CD4-positive, alpha-beta T cell treated with Interleukin-1 beta for 1 hour (primary cell): ENCODE results near the gene IQSEC1.

Experiments
- DNase-seq, 2 donors: peaks; one replicate each; pipeline ENCODE4 v3.0.0-alpha.2; 2020 to 2022

The IQSEC1 gene

DNA sequence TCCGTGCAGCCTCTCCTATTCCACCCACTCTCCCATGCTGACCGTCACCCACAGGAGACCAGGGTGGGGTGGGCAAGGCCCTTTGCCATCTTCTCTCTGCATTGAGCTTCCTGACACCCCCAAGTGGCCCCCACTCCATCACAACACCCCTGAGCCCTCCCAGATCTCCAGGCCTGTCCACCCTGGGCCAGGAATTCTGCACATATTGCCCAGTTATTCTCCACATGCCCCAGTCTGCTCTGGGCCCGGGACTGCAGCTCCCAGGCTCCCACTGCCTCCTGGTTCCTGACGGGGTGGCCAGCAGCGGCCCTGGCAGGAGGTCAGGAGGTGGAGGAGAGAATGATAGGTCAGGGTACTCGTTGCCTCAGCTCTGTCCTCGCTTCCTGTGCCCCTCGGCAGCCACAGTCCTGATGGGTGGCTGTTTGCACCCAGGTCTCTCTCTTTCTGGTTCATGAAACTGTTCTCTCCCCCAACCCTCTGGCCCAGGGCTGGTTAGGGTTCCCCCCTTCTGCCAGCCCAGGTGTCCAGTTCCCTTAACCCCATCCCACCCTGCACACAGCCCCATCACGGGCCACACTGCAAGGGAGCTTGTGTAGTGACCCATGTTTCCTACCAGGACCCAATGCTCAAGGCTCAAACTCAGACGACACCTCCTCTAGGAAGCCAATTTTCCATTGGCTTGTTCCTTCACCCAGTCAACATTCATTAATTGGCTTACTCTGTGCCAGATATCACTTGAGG lies 47.3 kb downstream of the IQSEC1 start:
- DNase-seq, result no peak

DNA sequence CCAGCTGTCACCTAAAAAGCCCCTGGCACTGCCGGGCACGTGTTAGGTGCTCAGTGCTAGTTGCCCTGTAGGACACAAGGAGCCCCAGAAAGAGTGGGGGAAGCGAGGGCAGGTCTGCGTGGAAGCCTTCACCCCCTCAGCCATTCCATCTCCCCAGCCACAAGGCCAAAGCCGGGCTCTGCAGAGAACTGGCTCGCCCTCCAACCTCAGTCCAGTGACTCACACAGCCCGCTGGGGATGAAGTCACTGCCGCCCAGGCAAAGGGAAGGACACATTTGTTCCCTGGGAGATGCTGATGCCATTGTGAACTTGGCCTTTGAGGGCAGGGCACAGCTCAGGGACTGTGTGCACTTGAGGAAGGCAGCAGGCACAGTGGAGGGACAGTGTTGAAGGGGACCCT lies 48.1 kb downstream of the IQSEC1 start:
- peak in 1 of 2 donors; percentile 48 for DNase-seq

DNA sequence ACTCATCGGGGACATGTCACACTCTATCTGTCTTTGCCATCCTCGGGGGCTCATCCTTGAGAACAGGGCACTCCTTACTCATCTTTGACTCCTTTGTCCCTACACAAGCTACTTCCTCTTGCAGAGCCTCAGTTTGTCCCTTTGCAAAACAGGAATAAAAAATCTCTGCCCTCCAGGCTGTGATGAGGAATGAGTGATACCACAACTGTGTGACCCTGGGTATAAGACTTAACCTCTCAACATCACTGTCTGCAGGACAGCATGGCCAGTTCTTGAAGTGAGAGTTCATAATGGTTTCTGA lies 48.5 kb downstream of the IQSEC1 start:
- DNase-seq, result no peak

DNA sequence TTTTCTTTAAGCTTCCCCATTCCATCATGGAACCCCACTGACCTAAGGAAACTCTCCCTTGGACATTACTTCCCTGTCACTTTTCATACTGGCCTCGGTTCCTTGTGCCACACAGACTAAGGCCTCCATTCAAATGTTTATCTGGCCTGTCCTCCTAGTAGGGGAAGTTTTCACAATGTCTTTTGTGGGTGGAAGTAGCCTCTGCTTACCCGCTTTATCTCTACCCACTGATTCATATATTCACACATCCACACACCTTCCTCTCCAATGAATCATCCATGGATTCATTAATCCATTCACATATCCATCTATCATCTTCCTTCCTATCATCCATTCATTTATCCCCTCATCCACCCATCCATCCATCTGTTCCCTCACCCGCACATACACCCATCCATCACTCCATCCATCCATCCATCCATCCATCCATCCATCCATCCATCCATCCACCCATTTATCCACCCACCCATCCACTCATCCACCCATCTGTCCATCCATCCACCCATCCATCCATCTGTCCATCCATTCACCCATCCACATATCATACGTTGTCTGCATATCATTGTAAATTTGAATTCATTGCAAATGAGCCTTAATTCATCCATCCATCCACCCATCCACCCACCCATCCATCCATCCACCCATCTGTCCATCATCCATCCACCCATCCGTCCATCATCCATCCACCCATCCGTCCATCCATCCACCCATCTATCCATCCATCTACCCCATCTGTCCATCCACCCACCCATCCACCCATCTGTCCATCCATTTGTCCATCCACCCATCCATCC lies 49.1 kb downstream of the IQSEC1 start:
- DNase-seq, result no peak

DNA sequence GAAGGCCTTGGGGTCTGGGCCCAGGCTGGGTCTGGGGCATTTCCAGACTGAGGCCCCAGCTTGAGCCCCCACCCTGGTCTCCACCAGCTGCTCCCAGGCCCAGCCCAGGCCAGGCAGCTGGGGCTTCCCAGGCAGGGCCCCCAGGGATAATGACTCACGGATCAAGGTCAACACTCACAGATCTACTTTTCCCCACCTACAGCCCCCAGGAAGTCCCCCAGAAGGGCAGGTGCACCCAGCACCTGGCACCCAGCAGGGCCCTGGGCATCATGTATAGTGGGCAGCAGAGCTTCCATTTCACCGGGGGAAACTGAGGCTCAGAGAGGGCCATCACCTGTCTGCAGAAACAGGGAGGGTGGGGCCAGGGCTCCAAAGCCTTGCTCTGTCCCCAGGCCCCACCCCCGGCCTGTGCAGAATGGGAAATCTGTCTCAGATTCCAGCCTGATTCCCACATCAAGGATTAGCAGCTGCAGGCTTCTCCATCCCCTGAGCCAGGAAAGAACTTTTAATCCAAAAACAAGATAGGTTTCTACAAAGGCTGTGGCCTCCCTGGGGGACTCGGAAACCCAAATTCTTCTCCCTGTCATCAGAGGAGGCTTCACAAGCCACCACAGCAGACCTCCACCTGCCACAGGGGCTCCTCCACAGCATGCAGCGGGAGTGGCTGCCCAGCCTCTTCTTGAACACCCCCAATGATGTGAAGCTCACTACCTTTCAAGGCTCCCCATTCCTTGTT lies 49.8 kb downstream of the IQSEC1 start:
- DNase-seq, result no peak

DNA sequence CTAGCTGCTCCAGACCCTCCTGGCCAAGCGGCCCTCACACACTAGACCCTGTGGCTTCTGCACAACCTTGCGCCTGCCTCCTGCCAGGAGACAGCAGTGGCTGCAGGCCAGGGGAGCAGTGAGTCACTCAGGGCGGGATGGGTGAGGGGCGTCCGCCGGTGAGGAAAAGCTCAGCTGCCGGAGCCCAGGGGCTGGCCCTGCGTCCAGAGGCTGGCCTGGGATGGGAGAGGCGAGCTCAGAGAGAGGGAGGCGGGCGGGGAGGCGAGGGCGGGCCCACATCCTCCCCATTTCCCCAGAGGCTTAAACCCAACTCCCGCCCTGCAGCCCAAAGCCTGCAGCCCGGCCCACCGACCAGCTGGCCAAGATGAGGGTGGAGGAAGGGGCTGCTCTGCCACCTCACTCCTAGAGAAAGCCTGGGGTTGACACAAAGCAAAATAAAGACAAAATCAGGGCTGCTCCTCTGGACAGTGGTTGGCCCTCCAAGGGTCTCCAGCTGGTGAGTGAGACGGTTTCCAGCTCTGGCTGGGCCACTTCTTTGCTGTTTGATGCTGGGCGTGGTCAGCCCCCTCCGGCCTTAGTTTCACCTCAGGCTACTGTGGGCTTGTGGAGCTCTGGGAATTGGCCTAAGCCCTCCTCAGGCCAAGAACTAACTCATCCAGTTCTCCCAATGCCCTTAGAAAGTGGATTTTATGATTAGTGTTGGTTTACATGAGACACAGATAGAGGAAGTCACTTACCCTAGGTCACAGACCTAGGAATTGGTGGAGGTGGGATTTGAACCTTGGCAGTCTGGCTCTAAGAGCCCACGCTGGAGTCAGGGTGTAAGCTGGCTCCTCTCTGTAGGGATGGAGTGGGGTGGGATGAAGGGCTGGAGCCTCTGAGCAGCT lies 50.6 kb downstream of the IQSEC1 start:
- no peak for DNase-seq

DNA sequence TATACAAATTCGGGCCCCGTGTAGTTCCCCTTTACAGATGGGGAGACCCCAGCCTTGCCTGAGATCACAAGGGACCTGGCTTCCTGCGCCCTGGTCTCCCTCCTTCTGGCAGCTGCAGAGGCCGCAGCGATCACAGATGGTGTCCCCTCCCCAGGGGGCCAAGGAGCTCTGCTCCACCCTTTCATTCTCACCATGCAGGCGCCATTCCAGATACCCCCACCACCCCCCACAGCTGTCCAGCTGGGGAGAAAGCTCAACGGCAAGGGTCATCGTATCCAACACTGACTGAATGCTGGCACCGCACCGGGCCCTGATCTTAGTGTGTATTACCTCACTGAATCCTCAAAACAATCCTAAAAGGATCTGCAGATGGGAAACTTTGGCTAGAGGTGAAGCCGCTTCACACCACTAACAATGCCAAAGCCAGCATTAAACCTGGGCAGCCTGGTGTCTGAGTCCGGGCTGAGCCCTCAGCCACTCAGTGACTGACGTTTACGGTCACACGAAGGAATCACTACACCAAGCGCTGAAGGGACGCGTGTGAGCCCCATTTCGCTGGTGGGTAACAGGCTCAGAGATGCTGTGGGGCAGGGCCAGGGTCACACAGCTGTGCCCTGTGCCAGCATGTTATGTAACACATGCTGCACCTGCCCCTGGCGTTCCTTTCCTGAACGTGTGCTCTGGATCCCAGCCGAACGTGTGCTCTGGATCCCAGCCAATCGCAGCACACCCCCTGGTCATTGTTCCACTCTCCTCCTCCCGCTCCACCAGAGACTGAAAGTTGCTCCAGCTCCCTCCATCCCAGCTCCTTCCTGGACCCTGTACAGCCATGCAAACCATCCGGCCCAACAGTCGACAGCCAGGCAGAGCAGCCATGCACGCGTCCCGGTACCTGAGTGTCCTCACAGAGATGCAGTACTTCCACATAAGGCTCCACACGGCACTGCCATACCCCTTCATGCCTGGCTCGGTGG lies 51.8 kb downstream of the IQSEC1 start:
- DNase-seq, result peak in 1 of 2 donors; percentile 50

DNA sequence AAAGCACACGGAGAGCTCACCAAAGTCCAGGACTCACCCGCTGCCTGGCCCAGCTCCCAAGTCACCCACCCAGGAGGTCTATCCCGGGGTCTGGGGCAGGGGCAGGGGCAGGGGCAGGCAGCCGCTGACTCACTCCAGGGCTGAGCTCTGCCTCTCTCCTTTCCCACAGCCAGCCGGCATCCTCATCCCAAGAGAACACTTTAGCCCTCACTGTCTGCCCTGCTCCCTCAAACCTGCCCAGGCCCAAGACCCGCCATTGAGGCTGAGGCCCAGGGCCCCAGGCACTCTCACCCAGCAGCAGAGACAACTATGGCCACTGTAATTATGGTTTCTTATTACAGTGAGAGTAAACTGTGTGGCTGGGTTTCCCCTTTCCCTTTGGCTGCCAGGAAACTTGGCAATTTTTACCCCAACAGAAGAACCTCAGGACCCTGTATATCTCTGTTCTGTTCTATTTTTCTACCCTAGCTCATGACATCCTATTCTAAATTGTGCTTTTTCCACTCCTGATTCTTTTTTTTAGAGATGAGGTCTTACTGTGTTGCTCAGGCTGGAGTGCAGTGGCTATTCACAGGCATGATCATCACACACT lies 53.0 kb downstream of the IQSEC1 start:
- DNase-seq, result no peak

DNA sequence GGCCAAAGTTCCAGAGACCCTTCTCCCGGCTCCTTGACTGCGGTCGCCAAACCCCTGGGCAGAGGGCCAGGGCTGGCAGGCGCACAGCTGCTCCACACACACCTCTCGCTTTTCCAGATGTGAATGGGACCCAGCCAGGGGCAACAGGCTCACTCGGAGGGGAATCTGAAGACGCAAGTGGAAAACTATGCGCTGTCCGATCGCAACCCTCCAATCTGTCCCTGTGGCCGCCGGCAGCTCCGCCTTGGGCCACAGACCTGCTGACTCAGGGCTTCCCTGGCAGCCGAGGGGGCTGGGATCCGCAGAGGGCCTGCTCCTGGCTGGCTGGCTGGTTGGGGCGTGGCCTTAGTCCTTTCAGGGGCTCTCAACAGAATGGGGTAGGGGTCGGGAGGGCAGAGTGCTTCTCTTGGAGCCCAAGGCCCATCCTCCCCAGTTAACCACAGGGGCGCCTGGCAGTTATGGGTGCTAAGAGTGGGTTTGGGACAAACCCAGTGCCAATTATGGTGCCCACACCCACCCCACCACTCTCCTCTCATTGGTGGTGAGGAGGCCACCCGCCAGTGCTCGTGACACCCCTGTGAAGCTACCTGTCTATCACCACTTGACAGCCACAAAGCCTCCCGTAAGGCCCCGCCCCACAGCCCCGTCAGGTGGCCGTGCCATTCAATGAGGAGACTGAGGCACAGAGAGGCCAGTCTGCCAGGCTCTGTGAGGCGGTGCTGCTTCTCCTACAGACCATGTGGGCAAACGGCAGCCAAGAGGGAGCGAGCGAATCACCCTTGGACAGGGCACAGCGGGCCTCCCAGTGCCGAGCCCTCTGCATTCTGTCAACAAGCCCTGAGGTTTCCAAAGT lies 53.8 kb downstream of the IQSEC1 start:
- no peak for DNase-seq

DNA sequence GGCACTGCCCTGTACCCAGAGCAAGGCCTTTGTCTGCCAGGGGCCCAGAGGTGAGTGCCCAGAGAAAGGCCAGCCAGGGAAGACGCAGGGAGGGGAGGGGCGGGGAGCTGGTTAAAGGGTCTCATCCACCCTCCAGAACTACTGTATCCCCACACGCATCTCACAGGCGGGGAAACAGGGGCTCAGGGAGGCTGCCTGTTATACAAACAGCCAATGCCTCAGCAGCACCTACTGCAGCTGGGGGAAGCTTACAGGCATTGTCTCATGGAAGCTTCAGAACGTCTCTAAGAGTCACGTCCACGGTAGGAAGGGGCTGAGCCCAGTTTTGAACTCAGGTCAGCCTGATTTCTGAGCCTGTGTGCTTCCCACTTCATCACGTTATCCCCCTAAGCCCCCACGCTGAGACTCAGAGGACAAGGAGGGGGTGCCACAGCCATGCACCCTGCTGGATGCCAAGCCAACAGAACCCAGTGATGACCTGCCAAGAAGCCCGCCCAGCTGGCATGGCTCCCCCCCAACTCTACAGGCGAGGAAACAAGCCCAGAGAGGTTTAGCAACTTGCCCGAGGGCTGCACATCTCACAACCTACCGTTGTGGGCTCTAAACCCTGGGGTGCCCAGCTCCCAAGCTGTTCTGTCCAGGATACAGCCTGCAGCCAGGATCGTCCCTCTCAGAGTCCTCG lies 54.5 kb downstream of the IQSEC1 start:
- no peak for DNase-seq

DNA sequence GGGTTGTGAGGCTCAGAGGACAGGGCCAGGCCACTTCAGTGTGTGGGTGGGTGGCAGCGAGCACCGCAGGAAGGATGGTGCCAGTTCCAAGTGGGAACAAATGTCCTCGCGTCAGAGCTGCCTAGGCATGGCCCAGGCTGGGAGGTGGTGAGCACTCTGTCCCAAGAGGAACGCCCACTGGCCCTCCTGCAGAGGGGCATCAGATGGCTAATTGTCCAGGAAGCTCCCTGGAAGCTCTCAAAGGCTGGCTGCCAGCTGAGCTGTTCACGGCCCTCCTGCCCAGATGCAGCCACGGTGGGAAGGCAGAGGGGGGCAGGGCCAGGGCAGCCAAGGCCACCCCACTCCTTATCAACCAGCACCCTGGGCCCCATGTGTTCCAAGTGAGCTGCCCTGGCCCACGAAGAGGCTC lies 55.2 kb downstream of the IQSEC1 start:
- no peak for DNase-seq

DNA sequence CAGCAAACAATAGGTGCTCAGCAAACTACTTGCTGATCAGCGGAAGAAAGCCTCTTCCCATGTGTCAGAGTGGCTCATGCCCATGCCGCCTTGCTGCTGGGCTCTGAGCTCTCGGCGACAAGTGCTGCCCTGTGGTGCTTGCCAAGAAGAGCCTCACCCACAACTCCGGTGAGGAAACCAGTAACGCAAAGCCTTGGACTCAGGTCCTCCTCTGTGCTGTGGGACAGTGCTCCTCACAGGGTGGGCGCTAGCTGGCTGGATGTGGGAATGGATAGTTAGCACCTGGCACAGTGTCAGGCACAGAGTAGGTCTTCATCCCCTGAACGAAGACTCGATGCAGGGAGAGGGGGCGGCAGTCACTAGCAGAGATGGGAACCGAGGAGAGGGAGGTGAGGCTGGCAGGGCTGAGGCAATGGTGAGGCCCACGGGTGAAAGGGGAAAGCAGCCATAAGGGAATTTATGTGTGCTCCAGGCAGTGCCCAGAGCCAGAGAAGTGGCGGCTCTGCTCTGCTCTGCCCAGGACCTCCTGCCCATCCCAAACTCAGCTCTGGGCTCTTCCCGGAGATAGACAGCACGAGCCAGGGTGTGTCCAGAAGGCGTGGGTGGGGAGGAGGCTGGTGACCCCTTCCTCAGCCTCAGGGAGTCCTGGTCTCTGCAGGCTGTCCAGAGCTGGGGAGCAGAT lies 55.7 kb downstream of the IQSEC1 start:
- no peak for DNase-seq

DNA sequence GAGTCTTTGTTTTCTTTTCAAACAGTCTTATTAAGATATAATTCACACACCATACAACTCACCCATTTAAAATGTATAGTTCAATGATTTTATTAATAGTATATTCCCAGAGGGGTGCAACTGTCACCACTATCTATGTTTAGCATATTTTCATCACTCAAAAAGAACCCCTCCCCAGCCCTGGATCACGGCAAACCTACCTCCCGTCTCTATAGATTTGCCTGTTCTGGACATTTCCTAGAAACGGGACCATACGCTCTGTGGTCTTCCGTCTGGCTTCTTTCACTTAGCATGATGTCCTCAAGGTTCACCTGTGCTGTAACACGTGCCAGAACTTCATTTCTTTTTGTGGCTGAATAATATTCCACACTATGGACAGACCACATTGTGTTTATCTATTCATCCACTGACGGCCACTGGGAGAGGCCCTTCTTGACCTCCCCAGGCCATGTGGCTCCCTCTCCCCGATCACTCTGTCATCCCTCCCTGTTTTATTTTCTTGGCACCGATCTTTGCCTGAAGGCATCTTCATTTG lies 56.4 kb downstream of the IQSEC1 start:
- DNase-seq, result no peak

DNA sequence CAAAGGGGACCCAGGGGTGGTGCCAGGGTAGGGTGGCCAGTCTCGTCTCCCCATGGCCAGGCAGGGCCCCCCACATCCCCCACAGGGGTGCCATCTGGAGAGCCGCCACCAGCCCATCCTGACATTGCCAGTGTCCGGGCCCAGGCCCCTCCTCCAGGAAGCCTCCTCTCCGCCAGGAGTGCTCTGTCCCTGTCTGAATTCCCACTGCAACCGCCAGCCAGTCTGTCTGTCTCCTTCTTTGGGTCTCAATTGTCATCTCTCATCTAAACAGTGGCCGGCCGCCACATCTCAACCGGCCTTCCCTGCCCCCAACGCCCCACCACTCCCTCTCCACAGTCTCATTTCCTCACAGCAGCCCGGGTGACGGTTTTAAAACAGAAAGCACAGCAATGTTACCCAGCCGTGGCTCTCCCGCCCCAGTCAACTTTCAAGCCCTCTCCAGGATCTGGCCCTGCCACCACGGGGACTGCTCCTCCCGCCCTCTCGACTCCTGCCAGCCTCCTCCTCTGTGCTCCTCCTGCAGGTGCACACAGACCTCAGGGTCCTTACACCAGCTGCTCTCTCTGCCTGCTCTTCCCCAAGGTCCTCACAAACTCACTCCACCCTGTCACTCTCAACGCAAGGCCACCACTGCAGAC lies 57.0 kb downstream of the IQSEC1 start:
- DNase-seq, result peak; percentile 70 to 79

DNA sequence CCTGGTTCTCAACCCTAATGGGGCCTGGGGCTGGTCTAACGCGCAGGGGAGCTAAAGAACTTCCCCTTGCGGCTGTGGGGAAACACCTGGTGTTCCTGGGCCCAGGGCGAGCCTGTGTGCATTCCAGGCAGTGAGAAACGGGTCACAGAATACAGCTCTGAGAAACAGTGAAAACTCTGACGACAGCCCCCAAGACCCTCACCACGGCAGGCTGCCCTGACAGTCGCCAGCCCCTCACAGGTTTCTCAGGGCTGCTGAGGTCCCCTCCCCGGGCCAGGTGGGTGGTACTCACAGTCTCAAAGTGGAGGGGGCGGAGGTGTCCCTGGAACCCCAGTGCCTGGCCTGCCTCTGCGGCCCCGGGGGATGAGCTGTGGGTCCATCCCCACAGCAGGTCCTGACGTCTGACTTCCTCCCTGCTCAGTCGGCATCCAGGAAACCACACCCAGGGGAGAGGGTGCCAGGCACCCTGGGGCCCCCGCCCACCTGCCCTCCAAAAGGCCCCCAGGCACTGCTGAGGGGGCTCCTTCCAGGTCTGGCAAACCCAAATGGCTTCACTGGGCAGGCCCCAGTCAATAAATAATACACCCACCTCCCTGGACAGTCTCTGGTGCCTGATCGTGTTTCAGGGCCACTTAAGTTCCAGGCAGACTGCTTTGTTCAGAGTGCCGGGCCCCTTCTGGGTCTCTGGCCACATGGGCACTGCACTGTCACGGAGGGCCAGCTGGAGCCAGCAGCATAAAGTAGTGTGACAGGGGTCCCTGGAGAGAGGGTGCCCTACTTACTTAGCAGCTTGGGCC lies 57.7 kb downstream of the IQSEC1 start:
- peak; percentile 81 to 86 for DNase-seq

DNA sequence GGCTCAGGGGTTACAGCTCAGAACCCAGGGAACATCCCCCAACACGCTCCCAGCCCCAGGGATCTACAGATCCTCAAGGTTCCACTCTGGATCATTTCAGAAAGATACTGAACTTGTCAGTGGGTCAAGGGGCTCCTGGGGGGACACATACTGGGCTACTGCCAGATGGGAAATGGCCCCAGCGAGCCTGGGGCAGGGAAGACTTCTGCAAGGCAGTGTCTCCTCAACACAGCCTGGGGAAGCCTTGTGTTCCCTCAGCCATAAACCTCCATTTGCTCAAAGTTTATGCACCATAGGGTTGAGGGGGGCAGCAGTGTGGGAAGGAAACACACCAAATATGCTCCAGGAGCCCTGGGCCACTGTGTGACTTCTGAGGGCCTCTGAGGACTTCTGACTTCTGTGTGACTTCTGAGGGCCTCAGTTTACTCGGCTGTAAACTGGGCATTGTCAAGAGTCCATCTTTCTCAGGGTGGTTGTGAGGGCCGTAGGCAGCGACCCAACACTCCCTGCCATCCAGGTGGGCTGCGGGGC lies 58.4 kb downstream of the IQSEC1 start:
- DNase-seq, result no peak
